ENCODE data around the gene ERCC6L.

- no peak for TF ChIP-seq CTCF (conservative IDR thresholded peaks at IDR 0.05; ENCODE audit: low read depth, low read length)
- TF ChIP-seq POLR2A (IDR thresholded peaks at IDR 0.05; ENCODE audit: low read depth, low read length): no peak
- TF ChIP-seq RAD21 (IDR thresholded peaks at IDR 0.05; ENCODE audit: low read length): no peak
- no peak for TF ChIP-seq MAFK (IDR thresholded peaks at IDR 0.05; ENCODE audit: low read depth, low read length)
These were observed 69.7 kb downstream of the ERCC6L start for GRCh38 chrX:72169008-72169728.

All from IMR-90 (cell line).